NCI-H82 treated with DMSO at 0.1 percent for 48 hours (cell line): ENCODE measurements around the gene IFNLR1.
A peak's percentile ranks its signal among the peaks of the same experiment; 100 is the strongest.

Experiments
- DNase-seq: peaks from one replicate; lab custom pipeline; 2025; ENCODE audit not compliant: unreplicated experiment; lab: John Stamatoyannopoulos, UW

Gene IFNLR1

DNA sequence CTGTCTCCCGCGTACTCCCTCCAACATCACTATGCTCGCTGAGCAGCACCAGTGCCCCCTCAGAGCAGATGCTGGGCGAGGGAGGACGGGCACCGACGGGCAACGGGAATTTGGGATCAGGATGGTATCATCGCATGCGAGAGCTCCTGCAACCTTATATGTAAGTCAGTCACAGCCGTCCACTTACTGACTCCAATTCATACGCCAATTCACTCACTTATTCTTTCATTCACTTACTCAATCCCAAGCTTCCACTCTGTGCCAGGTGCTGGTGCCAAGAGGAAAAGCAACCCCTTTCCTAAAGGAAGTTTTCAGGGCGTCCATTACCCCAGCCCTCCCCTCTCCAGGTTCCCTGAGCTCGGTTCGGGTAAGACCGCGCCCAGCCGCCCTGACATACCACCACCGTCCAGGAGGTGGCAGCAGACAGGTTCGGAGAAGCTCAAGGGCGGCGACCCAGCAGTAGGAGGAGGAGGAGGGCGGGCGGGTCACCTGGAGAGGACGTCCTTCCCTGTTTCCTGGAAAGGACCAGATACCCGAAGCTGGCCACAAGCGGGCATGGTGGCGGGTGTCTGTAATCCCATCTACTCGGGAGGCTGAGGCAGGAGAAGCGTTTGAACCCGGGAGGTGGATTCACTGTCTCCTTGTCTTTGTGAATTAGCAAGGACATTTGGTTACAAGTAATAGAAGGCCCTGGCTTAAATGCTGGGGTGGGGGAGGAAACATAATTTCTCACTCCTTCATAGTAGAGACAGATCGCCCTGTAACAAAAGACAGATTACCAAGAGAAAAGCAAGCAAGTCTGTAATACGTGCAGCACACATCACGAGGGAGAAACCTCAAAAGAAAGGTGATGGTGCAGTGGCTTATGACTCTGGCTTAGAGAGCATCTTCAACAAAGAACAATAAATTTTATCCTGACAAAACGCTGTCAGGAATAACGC lies 36.6 kb downstream of the IFNLR1 start:
- peak; percentile 47 for DNase-seq

GRCh38 chr1:24149866-24150233 lies 37.2 kb downstream of the IFNLR1 start:
- no peak for DNase-seq

DNA sequence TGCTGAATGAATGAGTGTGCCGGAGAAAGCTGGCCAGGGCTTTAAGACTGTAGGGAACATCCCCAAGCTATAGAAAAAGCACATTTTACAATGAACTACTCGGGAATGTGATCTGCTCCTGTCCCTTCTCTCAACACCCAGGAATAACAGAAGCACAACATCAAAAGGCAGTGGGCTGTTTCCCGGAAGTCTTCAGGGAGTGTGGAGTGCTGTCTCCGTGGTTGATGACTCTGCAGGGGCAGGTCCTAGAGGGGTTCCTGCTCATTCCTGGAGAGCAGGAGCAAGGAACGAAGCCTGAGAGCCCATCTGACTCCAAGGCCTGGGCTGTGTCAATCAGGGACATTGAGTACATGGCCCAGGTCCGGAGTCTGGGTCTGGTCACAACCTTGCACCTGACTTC lies 39.3 kb downstream of the IFNLR1 start:
- no peak for DNase-seq

DNA sequence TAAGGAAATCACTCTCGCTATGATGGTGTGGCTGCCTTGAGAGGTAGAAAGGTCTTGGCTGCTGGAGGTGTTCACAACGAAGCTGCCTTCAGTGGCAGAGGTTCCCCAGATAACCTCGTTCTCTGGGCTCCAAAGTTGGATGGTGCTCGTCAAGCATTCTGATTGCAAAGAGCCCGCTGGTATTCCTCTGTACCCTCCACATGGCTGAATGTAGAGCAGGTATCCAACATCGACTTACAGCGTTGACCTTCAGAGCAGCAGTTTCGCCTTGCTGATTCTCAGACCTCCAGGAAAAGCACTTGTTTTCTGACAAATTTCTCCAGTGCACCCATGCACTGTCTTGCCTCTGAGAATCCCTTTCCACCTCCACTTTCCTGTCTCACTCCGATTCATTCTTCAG lies 39.9 kb downstream of the IFNLR1 start:
- DNase-seq: no peak

DNA sequence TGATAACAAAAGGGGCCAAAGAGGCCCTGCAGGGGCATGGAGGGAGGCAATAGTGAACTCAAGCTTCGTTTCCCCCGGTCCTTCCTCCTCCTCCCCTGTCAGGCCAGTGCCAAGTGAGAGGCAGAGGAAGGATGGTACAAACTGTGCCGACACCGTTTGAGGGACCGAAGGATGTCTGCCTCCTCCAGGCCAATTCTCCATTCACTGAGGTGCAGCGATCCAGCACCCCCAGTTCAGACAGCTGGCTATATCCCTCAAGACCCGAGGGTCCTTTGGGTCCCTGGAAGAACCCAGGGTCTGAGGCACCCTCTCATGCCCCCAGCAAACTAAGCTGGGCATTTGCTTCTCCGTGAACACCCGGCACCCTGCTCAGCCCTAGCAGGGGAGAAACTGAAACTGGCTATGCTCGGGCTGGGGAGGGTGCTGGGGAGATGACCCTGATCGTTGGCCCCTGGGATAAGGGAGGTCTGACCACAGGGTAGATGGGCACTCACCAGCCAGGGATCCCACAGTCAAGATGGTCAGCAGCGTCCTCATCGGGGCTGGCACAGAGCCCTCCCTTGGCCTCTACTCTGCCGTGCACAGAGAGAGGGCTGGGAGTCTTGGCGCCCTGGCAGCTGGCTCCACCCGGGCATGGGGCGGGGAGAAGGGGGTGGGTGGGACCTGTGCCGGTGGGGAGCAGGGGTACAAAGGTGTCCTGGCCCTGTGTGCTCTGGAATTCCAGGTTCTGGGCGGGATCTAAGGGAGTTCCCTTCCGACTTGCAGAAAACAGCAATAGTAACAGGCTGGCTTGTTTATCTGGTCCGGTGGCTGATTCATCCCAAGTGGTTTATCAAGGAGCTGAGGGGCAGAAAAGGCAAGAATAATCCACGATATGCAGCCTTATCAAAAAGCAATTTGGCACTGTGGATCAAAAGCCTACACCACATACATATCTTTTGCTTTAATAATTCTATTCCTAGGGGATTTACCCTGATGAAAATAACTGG lies 44.2 kb downstream of the IFNLR1 start, which contains the start of gene IL22RA1:
Gene IL22RA1 (minus strand): TSS at position 595 of the 989 bp plus-strand sequence. CDS start 58 bp downstream, at position 537.
- DNase-seq: no peak

DNA sequence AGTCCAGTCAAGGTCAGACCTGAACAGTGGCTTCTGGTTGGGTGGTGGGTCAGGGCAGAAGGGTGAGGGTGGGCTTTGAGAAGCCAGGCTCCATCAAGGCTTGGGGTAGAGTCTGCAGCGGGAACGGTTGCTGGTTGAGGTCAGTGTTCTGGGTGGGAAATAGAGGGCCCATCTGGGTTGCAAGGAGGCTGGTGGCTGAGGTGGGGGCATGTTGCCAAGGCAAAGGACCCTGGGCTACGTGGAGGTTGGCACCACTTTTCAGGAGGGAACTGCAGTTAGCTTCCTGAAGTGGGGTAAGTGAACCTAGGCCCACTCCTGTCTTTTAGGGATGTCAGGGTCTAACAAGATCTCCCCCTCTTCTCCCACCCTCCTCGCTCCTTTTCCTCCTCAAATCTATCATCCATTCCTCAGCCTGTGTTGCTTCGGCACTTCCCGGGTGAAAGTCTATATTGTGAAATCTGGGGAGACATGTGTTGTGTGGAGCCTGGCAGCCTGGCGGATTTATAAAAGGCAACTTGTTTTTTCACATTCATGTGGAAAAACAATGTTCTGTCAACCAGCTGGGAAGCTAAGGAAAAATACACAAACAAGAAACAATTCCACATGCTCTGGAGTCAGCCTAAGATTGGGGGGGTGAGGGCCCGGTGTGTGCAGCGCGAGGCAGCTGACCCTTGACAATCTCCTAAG lies 45.6 kb downstream of the IFNLR1 start:
- no peak for DNase-seq

- DNase-seq: no peak
Measured at GRCh38 chr1:24140741-24141181, 46.3 kb downstream of the IFNLR1 start.

GRCh38 chr1:24139841-24140425 lies 47.2 kb downstream of the IFNLR1 start:
- DNase-seq: no peak

- no peak for DNase-seq
Measured at GRCh38 chr1:24139222-24139489, 47.9 kb downstream of the IFNLR1 start.

DNA sequence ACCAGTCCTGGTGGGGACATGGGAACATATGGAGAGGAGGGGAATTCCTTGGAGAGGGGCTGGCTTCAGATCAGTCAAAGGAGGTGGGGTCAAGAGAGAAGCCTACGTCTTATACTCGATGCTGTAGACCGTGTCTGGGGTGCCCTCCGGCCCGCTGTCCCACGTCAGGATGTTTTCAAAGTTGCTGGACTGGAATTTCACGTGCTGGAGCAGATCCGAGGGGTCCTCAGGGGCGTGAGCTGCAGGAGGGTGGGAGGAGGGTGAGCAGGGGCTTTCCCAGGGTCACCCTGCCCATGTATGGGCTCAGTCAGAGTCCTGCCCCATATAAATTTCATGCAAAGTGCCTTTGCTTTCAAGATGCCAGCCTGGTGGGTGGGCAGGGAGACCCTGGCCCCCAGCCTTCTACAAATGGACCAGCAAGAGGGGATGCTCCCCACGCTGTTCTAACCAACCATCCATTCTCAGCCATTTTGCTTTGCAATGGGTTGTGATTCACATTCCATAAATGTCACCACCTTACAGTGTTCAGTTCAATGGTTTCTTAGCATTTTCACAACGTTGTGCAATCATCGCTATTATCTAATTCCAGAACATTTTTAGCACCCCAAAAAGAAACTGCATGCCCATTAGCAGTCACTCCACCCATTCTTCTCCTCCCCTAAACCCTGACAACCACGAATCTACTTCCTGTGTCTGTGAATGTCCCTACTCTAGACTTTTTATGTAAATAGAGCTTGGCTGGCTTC lies 48.4 kb downstream of the IFNLR1 start:
- DNase-seq: no peak

- no peak for DNase-seq
Measured at GRCh38 chr1:24136956-24137539, 50.0 kb downstream of the IFNLR1 start.

- no peak for DNase-seq
Measured at GRCh38 chr1:24134376-24134775, 52.7 kb downstream of the IFNLR1 start.

DNA sequence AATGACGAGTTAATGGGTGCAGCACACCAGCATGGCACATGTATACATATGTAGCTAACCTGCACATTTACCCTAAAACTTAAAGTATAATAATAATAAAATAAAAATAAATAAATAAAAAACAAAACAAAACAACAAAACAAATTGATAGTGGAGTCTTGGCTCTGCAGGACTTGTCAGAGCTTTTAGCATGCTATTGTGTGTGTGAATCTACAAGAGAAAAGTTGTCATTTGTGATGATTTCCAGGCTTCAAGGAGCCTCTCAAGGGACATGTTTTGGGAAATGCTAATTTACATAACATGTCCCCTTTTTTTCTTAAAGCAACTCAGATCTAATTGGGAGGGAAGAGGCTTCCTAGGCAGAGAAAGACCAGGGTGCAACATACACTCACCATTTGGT lies 53.3 kb downstream of the IFNLR1 start:
- no peak for DNase-seq

GRCh38 chr1:24130385-24130784 lies 56.7 kb downstream of the IFNLR1 start:
- no peak for DNase-seq

DNA sequence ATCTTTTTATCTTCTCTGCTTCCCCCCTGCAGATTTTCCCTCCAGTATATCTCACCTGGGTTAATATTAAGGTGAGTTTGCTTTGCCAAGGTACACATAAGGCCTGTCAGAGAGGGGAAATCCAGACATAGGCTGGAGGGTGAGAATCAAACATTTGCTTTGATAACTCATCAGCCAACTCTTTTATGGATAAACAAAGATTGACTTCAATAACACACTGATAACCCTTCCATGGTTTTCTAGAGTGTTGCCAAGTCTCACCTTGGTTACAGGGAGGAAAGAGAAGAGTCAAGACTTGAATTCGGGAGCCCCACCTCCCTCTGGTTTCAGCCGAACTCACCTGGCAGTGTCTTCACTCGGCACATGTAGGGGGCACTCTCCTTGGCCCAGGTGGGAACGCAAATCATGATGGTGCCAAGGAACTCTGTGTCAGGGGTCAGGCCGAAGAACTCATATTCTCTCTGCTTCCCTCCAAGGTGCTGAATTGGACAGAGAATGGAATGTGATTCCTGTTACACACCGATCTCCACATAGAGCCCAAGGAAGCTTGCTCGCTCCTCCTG lies 59.2 kb downstream of the IFNLR1 start:
- DNase-seq: no peak

- DNase-seq: no peak
Measured at GRCh38 chr1:24127134-24127800, 59.8 kb downstream of the IFNLR1 start.

GRCh38 chr1:24126672-24127023 lies 60.4 kb downstream of the IFNLR1 start:
- no peak for DNase-seq

GRCh38 chr1:24126018-24126671 lies 60.9 kb downstream of the IFNLR1 start:
- no peak for DNase-seq
